AML-193 (cell line): ENCODE measurements around the gene MYOG.
A peak's percentile ranks its signal among the peaks of the same experiment; 100 is the strongest.

Source experiments
- DNase-seq, 2 experiments: peaks; one replicate each; lab custom pipeline; 2025; lab: John Stamatoyannopoulos, UW

MYOG gene

GRCh38 chr1:203046984-203047630, 38.7 kb downstream of the MYOG start:
- DNase-seq: no peak

GRCh38 chr1:203045821-203046594, 39.8 kb downstream of the MYOG start:
- no peak for DNase-seq

- DNase-seq: no peak
Observed at GRCh38 chr1:203045336-203045735, 40.5 kb downstream of the MYOG start.

GRCh38 chr1:203044546-203045250, 41.1 kb downstream of the MYOG start:
- DNase-seq: no peak

GRCh38 chr1:203043830-203044545, 41.8 kb downstream of the MYOG start:
- no peak for DNase-seq

GRCh38 chr1:203041351-203041932, 44.4 kb downstream of the MYOG start:
- DNase-seq: no peak

- no peak for DNase-seq
Observed at GRCh38 chr1:203040513-203041275, 45.1 kb downstream of the MYOG start.

GRCh38 chr1:203039609-203040512, 46.0 kb downstream of the MYOG start:
- DNase-seq: peak; percentile 6 to 8

- peak; percentile 39 to 55 for DNase-seq
Observed at GRCh38 chr1:203038891-203039608, 46.8 kb downstream of the MYOG start.

- DNase-seq: no peak
Observed at GRCh38 chr1:203038217-203038741, 47.5 kb downstream of the MYOG start.

- DNase-seq: no peak
Observed at GRCh38 chr1:203037509-203038190, 48.2 kb downstream of the MYOG start.

GRCh38 chr1:203036537-203036936, 49.3 kb downstream of the MYOG start:
- DNase-seq: no peak

GRCh38 chr1:203036135-203036534, 49.7 kb downstream of the MYOG start:
- DNase-seq: no peak

GRCh38 chr1:203035111-203036000, 50.5 kb downstream of the MYOG start:
- DNase-seq: no peak

- DNase-seq: no peak
Observed at GRCh38 chr1:203034422-203035110, 51.2 kb downstream of the MYOG start.

- DNase-seq: no peak
Observed at GRCh38 chr1:203033917-203034316, 51.9 kb downstream of the MYOG start.

GRCh38 chr1:203033287-203033686, 52.5 kb downstream of the MYOG start:
- no peak for DNase-seq
